NCI-H2107 (cell line): ENCODE measurements around the gene TCAF1.
A peak's percentile ranks its signal among the peaks of the same experiment; 100 is the strongest.

Source experiments
- DNase-seq: peaks from one replicate; lab custom pipeline; 2025; lab: John Stamatoyannopoulos, UW

Gene TCAF1

DNA sequence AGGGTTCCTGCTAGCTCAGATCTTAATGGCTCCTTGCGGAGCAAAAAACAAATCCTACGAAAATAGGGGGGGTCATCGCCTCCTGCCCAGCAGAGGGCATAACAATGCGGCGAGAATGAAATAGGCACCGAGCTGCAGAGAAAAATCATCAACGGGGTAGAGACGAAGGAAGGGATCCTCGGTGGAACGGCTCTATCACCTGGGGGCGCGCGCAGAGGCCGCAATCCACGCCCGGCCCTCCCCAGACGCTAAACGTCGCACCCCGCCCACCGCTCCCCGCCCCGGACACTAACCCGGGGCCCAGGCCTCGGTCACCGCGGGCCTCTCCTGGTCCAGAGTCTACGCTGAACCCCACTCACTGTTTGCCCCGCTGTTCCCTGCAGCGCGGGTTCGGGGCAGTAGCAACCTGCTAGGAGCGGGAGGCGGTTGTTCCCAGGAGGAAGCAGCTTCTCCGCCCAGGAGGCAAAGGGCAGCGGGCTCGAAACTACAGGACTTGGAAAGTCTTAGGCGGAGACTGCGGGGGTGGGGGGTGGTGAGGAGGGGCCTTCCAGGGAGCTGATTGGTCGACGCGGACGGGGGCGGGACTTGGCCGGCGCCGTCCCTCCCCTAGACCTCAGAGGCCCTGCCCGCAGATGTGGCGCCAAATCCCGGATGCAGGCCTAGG lies at the start of gene TCAF1:
TSS of gene TCAF1 (minus strand) at position 509 of the 664 bp plus-strand sequence. CDS start 25,568 bp downstream, outside the sequence.
- DNase-seq = peak; percentile 97

DNA sequence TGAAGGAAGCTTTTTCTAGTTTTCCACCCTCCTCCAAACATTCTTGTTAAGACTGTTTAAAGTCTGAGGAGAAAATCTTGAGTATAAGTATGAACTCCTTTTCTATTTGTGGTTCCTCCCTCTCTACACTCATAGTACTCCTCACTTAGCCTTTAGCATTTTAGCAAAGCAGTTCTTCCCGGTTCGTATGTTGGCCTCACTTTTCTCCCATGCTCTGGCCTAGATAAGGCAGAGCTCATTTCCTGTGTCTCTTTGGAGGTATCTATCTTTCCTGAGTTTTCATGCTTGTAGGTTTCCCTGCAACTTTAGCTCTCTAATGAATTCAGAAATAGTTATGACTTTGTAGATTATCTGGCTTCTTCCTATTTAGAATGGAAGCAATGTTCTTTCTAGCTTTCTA lies 46.8 kb upstream of the TCAF1 start:
- DNase-seq = no peak

DNA sequence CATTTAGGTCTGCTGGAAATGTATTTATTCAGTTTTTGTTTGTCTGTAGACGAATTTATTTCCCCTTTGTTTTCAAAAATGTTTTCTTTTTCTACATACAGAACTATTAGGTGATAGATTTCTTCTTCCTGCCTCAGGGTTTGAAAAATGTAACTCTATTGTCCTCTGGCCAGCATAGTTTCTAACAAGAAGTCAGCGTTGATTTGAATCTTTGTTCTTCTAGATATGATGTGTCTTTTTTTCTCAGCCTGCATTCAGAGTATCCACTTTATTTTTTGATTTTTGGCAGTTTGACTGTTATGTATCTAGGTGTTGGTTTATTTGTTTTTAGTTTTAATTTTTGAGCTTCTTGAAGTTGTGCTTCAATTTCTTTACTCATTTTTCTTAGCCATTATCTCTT lies 45.1 kb upstream of the TCAF1 start:
- no peak for DNase-seq

DNA sequence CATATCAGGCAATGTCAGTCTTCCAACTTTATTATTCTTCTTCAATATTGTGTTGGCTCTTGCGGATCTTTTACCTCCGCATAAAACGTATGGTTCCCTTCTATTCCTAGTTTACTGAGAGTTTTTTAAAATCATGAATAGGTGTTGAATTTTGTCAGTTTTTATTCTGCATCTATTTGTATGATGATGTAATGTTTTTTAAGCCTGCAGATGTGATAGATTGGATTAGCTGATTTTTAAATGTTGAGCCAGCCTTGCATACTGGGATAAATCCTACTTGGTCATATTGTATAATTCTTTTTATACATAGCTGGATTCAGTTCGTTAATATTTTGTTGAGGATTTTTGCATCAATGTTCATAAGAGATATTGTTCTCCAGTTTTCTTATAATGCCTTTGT lies 43.4 kb upstream of the TCAF1 start:
- no peak for DNase-seq

DNA sequence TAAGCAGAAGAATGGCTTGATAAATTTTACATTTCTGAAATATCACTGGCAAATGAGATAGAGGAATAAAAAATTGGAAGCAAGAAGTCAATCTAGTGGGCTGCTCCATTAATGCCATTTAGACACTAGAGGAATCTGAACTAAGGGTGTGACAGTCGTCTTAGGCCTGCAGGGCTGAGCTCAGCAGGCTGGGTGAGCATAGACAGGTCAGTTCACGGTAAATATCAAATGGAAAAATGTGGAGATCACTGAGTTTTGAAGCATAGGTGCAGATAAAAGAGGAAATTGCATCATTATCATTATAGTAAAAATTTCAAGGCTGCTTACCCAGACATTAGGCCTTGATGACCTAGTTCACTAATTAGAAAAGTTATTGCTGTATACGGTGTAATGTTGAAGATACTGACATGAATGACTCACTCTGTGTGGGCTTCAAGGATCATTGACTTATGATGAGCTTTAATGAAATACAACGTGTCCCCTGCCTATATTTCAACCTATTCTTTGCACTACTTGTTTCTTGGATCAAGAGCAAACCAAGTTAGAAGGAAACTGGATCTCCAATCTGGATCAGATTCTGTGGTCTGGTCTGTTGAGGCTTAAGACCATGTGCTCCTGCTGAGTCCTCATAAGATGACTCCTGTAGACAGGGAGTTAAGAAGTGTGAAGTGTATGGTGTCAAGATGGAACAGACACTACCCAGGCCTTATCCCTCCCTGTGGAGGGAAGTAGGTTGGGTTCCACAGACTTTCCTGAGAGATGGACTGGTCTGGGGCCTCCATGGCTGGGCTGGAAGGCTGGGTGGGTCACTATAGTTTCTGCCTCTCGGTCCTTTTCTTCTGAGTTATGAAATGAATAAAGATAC lies 36.6 kb upstream of the TCAF1 start:
- DNase-seq = no peak

DNA sequence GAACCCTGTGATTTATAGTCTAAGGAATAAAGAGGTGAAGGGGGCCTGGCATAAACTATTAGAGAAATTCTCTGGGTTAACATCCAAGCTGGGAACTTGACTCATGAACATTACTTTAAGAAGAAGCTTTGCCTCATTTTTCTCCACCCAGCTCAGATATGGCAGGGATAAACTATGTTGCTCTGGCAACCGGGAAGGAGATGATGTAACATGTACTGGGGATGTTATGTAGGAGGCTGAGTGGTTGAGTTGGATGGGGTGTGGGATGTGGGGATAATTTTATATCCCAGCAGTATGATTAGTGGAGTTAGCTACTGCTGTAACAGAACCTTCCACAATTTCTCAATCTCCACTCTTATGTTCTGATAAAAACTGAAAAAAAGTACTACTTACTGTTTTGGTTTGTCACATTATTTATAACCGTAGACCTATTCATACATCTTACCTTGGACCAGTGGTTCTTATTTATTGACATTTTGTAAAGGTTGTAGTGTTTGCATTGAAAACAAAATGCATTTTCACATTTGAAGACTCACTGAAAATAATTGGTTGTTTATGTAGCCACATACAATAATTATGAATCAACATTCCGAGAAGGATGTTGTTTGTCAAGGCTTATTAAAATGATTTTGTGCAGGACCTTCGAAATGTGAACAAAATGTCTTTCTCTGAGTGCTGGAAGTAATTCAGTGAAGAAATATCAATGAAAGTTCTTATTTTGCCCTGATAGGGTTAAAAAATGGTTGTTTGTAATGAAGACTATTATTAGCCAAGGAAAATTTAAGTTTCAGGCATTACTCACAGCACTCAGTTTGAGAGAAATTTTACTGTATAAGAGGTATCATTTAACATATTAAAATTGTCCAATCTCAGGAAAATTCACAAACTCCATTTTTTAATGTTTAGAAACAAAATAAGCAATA lies 34.4 kb upstream of the TCAF1 start:
- DNase-seq = no peak

- no peak for DNase-seq
Observed at GRCh38 chr7:143934526-143935325, 32.8 kb upstream of the TCAF1 start, which contains the start of gene OR2F2. TSS of gene OR2F2 (plus strand) at chr7:143935233. CDS start at chr7:143935233, 0 bp downstream.

DNA sequence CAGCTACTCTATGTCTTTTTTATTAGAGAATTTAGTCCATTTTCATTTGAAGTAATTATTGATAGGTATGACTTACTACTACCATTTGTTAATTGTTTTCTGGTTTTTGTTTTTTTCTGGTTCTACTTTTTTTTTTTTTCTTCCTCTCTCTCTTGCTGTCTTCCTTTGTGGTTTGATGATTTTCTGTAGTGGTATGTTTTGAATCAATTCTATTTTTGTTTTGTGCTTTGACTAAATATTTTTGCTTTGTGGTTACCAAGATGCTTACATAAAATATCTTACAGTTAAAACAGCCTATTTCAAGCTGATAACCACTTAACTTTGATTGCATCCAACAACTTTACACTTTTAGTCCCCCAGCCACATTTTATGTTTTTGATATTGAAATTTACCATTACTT lies 29.8 kb upstream of the TCAF1 start:
- no peak for DNase-seq

GRCh38 chr7:143929224-143929920 lies 27.4 kb upstream of the TCAF1 start:
- DNase-seq = no peak

- DNase-seq = no peak
Observed at GRCh38 chr7:143924851-143925250, 22.9 kb upstream of the TCAF1 start.

DNA sequence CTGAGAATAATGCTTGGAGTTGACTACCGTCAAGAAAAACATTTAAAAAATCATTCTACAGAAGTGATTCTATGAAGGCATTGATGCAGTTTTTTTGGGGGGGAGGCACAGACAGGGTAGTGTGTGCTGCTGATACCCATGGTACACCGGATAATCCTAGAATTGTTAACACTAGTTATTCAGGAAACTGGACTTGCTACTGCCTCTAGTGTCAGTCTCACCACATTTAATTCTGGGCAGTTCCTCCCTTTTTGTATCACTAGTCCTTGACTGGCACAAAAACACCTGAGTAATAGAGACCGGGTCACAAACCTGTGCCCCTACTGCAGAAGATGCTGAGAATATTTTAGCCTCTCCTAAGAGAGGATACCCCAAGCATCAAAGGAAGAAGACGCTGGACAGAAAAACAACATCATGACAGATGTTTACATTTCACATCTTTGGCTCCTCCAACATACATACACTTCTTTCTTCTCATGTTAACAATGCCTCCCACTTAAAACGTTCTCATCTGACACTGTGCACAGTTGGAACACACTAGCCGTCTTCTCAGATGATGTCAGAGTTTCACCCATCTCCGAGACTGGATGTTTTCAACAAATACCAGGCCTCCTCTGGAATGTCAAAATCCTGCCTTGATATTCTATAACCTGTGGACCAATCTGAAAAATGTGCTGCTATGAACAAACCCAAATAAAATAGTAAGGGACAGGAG lies 13.1 kb upstream of the TCAF1 start:
- DNase-seq = no peak

GRCh38 chr7:143913945-143914615 lies 12.1 kb upstream of the TCAF1 start:
- DNase-seq = no peak

DNA sequence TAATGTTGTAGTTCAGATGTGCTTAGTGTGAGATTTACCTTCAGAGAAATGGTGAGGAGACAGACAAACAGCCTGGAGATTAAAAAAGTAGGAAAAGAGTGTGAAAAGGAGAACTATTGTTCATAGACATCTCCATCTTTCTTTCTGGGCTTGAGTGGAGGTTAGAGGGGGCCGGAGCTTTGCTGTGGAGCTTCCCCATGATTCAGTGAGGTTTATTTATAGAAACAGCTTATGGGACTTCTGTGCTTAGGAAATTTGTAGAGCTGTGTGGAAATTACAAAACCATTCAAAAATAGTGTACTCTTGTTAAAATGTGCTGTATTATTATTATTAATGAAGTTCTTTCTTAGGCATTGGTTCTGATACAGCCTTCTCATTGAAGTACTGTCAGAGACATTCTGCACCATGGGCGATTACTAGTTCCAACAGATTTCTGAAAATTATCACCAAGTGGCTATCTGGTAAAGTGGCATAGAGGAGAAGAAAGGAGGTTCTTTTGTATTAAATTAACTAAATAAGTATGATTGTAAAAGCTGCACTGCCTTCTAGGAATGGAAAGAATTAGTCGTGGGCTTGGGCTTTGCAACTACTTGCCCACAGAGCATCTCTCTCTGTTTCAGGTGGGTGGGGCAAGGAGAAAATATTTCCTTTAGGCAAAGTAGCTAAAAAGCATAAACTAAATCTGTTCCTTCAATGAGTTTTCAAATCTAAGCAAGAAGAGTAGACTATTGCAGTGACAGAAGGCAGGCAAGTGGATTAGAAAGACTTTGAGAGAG lies 8.7 kb upstream of the TCAF1 start:
- no peak for DNase-seq

GRCh38 chr7:143909863-143910262 lies 7.9 kb upstream of the TCAF1 start:
- DNase-seq = no peak

DNA sequence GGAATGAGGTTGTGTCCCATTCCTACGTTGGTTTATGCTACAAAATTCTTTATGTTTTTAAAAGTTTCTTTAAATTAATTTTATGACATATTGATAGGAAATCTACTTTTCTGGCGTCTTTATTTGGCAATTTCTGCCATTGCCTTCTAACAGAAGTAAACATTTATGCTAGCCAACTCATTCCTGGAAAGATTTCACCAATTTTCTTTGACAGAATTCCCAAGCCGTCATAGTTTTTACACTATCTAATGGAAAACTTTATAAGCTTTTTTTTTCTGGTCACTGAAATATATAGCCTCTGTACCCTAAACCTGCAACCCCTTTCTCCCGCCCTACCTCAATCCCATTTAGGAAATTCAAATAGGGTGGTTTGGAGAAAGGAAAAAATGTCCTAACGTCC lies 6.1 kb upstream of the TCAF1 start:
- no peak for DNase-seq

- DNase-seq = no peak
Observed at GRCh38 chr7:143906895-143907294, 4.9 kb upstream of the TCAF1 start.

GRCh38 chr7:143906151-143906550 lies 4.2 kb upstream of the TCAF1 start:
- no peak for DNase-seq

DNA sequence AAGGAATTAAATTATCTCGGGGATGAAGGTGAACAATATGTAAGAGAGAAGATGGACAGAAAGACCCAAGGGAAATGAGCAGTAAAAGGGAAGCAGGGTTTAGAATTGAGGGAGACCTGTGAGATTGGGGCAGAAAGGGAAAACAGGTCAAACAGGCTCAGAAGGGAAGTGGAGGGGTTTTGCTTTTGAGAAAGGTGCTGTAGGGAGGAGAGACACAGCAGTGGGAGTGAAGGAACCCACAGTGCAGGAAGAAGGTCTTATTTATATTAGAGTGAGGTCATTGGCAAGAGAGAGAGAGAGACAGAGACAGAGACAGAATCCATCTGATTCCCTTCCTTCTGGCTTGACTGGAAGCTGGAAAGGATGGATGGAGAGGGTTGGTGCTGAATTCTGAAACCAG lies 3.5 kb upstream of the TCAF1 start:
- no peak for DNase-seq
